ENCODE results near the gene MLYCD.
A peak's percentile ranks its signal among the peaks of the same experiment; 100 is the strongest.
"Not testable (repeated sequence)": the region's sequence is repeated elsewhere in the genome, so short reads cannot be mapped to it uniquely, and the experiment has no call there.

MLYCD gene

DNA sequence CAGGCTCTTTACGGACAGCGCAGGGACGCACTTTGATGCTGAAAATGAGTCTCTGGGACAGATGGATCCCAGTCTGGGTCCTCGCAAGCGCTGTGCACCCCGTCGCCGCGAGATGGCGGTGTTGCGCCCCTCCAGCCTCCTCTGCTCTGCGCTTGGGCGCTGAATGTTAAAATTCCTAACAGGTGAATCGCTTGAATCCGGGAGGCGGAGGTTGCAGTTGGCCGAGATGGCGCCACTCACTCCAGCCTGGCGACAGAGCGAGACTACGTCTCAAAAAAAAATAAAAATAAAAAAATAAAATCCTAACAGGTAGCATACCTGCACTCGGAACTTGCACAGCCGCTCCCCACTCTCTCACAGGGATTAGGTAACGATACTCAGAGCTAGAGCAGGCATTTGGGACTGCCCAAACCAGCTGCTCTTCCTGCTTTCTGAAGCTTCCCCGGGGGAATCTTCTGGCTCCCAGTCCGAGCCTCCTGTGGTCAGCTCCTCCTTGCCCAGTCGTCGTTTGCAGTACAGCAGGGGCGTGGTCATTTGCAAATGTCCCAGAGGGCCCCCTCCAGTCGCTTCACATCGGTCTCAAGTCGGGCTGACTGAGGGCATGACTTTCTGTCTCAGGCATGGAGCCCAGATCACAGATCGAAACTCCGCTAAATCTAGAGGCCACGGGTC is 27.9 kb downstream of the MLYCD start:
- DNase-seq = peak; percentile 46

DNA sequence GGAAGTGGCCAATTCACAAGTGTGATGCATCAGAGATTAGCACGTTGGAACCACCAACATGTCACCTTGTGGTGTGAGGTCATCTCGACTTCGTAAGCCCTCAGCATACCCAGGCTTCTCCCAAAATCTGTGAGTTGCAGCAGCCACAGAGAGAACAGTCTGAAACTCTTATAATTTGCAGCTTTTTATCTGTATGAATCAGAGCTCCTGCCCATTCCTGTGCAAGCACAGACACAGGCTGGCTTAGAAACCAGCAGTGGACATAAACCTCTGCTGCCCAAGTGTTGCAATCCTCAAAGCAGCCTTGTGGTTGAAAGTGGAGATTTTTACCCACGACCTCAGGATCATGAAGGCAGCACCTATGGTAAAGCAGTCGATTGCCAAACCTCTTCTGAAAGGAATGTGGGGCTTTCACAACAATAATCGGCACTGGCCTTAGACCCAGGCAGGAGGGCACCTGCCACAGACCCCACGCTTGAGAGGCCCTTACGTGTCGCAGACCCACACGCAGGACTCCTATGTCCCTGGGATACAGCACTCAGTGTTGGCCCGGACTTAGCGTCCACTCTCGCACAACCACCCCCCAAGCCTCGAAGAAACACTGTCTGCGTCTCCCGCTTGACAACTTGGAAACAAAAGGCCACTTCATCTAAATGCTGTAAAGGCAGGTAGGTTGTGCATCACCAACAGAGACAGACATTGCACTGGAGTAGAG is 29.6 kb downstream of the MLYCD start:
- no peak for DNase-seq

DNA sequence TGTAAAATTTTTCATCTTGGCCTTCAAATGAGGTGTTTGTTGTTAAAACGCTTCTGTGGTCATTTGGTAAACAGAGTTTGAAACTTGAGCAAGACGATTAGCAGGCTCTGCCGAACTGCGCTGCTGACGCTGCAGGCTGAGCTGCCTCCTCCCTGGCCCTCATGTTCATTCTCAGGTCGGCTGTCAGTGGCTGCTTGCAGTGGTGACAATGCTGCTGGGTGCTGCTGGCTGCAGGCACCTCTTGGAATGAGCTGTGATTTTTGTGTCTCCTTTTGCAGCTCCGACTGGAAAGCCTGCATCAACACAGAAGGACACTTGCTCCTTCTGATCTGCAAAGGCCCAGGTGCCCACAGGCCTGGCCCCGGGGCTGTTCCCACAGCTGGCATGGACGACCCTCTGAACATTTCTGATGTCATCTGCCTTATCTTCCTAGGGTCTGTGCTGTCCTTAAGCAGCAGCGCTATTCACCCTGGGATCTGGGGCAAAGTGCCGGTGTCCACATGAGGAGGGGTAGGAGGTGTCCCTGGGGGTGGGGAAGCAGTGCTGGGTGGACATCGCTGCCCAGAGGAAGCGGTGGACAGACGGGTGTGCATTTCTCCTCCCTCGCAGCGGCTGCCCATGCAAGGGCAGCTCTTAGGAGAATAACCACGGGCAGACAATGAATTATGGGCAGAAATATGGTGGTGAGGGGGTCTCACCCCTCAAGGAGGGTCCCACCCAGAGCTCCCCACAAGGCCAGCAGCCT is 31.1 kb downstream of the MLYCD start:
- DNase-seq = no peak

DNA sequence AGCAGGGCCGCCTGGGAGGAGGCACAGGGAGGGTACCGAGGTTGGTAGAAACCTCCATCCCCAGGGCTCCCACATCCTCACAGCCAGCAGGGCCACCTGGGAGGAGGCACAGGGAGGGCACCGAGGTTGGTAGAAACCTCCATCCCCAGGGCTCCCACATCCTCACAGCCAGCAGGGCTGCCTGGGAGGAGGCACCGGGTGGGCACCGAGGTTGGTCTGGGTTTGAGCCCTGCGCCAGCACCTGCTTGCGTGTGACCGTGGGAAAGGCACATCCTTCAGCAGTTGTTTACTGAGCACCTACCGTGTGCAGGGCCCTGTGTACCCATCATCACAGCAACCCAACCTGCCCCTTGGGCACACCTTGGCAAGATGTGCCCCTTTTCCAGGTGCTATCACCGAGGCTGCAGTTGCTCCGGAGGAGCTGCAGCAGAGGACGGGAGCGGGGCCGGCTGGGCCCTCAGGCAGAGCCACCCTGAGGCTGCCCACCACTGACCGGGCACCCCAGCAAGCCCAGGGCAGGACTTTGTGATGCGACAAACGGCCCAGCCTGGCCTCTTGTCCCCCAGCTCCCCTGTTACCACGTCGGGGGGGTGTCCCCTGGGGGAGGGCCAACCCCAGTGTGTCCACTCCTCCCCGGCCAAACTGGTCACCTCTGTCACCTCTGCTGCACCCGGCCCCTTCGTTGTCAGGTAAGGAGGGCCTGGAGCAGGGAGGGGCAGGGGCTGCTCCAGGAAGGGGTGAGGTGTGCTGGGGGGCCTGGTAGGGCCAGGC is 32.0 kb downstream of the MLYCD start:
- DNase-seq = no peak

DNA sequence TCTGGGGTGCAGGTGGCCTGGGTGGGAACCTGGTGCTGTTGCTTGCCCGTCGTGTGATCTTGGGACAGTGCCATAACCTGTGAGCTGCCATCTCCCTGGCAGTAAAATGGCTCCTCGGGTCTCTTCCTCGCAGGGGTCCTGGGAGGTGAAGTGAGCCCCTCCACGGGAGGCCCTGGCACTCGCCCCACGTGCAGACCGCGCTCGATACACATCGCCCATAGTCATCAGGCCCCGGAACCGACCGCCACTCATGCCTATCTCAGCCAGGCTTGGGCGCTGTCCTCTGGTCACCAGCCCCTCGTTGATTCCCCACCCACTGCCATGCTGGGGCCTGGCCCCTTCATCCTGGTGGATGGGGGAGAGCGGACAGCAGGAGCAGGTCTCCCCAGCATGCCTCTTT is 32.6 kb downstream of the MLYCD start:
- DNase-seq = no peak

DNA sequence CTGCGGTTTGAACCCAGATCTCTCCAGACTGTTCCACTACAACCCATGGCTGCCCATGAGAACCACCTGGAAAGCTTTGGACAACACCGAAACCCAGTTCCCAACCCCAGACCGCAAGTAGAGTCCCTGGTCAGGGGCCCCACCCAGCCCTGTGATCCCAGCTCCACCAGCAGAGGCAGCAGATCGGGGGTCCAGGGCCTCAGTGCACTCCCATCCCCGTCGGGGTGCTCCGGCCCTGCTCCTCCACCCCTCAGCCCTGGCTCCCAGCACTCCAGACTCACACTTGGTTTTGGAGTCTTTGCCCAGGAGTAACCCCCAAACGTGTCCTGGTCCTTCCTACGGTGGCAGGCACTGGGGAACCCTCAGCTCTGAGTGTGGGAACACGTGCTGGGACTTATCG is 33.4 kb downstream of the MLYCD start:
- no peak for DNase-seq

DNA sequence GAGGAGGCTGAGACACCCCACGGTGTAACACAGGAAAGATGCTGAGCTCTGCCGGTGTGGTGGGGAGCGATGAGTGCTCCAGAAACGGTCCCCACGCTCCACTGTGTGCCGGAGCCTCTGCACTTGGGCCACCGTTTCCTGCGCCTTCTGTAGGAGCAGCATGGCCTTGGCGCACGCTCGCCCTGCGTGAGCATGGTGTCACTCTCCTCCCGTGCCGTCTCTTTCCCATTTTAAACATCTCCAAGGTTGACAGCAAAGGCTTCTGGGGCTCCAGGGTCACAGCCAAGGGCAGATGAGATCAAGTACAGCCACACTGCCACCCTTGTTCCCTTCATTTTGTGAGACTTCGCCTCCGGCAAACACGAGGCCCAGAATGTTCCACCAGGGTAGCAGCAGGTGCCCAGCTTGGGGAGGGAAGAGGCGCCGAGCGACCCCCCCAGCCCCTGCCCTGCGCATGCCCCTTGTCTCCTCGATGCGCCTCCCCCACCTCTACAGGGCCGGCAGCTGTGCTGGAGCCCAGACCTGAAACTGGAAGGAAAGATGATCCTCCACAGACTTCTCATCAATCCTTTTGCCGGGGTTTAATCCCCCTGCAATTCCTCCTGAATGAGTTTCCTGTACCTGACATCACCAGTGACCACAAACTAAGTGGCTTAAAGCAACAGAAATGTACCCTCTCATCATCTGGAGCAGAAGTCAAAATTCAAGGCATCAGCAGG is 34.2 kb downstream of the MLYCD start:
- DNase-seq = no peak

DNA sequence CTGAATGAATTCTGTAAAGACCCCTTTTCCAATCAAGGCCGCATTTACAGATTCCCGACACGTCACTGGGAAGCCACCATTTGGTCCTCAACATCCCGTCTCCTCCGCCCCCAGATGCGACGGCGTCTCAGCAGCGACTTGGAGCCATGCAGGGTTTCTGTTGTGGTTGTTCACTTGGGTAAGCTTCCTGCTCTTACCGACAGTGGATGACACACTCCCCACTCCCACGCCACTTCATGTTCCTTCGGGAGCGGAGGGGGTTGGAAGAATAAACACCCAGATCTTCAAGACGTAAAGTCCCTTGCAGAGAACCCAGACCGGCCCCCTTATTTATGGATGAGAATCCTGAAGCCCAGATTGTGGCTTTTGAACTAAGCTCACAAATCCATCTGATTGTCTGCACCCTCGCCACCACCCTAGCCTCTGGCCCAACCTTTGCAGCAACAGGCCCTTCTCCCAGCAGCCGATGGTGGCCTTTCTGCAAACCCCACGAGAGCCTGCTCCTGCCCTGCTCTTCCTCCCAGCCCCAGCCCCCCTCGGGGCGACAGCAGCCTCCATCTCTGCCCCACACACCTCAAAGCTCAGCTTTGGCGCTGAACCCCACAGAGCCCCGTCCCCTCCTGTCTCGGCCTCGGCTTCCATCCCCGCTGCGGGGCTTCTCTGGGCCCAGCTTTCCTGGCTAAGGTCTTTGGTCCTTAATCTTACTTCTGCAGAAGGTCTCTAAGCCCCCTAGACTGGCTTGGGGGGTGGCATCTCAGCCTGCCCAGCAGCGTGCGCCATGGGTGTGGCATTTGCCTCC is 35.2 kb downstream of the MLYCD start:
- no peak for DNase-seq

DNA sequence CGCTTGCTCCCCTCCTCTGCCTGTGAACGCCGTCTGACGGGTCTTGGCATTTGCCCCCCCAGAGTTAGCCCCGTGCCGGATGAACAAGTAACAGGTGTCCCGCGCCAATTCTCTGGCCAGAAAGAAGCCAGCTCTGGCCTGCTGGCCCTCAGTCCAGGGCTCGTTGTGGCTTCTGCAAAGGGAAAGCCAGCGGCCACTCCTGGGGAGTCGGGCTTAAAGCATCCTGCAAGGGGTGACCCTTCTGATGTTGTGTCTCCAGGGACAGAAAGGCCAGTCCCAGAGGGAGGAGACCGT is 35.7 kb downstream of the MLYCD start:
- no peak for DNase-seq

DNA sequence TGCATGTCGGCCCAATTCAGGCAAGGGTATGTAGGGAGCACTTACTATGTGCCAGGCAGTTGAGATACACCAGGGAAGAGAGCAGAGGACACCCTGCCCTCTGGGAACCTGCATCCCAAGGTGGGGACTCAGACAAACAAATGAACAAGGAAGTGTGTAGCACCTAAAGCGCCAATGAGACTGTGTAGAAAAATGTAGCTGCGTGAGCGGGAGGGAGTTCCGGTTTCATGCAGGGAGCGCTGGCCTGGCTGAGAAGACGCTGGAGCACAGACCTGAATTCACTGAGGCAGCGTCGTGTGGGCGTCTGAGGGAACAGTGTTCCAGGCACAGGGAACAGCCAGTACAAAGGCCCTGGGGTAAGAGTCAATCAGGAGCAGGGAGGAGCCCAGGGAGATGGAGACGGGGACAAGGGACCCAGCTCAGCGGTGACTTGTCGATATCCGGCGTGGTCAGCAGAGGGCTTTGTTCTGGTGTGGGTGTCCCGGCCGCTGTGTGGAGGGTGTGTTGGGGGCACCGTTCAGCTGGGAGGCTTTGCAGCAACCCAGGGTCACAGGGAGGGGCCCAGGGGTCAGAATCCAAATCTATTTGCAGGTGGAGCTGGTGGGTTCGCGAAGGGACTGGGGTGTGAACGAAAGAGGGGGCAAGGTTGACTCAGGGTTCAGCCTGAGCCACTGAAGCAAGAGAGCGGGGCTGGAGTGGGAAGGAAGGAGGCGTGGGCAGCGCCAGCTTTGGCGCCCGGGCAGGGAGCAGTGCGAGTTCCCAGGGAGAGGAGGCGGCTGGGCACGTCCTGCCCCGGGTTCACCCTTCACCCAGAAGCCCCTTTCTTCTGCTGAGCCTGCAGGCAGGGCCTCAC is 36.3 kb downstream of the MLYCD start:
- no peak for DNase-seq

DNA sequence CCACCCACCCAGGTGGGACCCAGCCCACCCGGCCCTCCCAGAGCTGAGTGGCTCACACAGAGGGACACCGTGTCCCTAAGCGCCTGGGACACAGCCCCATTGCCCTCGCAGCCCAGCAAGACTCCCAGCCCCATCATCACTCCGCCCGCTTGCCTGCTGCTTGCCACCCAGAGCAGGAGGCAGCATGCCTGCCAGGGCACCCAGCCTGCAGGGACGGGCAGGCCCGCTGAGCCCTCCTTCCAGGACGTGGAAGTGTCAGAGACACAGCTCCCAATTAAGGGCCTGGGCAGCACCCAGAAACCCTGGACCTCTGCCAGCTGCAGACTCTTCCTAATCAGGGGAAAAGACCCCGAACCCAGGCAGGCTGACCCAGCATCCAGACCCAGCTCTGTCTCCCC is 36.9 kb downstream of the MLYCD start:
- no peak for DNase-seq

DNA sequence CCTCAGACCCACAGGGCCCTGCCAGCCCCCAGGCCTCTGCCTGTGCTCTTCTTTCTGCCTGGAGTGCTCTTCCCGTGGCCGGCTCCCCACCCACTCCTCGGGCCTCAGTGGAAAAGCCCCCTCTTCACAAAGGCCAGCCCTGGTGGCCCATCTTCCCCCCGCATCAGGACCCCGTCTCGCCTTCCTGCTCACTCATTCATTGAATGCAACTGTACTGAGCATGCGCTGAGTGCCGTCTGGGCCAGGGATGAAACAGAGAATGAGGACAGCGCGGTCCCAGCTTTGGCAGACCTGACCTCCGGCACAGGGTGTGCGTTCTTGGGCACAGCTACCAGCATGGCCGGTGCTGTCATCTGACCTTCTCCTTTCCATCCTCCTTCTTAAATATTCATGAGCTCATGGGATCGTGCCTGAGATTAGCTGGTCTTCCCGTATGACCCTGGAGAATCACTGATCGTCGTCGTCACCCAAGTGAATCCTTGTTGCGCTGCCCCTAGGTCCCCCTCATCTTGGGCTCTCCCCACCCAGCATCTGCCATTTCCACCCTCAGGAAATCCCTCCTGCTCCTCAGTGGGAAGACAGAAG is 37.8 kb downstream of the MLYCD start:
- DNase-seq = no peak

DNA sequence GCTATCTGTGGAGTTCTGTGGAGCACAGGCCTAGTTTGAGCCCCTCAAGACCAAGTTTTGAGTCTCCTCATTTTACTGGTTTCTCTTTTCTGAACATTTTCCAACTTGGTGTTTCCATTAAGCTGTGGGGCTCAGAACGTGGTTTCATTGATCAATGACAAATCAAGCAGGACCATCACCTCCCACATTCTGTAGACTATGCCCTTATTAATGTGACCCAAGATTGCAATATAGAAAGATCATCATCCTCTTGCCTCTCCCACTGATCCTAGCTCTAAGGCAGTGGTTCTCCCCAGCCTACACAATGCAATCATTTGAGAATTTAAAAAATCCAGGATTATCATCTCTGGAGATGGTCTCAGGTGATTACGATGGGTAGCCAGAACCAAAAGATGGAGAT is 38.4 kb downstream of the MLYCD start:
- DNase-seq = no peak

DNA sequence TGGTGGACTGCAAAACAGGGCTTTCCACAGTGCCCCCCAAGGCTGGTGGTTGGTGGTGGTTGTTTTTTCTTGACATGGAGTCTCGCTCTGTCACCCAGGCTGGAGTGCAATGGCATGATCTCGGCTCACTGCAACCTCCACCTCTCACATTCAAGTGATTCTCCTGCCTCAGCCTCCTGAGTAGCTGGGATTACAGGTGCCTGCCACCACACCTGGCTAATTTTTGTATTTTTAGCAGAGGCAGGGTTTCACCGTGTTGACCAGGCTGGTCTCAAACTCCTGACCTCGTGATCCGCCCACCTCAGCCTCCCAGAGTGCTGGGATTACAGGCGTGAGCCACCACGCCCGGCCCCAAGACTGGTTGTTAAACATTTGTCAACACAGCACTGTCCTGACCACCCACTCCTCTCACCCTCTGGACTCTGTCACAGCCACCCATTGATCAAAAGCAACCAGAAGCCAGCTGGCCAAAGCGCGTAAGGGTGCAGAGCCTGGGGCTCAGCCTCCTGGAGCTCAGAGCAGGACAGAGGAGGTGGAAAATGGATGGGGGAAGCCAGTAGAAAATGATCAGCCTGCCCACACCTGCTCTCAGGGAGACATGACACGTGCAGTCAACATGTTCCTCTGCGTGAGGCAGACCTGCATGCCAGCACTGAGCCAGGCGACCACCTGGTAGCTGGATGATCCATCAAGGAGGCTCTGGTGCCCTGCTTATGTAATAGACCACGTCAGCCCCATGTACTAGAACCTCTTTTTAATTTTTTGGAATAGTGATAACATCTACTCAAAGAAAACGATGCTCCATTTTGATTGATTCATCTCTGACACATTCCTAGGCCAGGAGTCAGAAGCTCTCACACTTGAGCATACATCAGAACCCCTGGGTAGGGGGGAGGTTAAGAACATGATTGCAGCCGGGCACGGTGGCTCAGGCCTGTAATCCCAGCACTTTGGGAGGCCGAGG is 39.3 kb downstream of the MLYCD start:
- no peak for DNase-seq

DNA sequence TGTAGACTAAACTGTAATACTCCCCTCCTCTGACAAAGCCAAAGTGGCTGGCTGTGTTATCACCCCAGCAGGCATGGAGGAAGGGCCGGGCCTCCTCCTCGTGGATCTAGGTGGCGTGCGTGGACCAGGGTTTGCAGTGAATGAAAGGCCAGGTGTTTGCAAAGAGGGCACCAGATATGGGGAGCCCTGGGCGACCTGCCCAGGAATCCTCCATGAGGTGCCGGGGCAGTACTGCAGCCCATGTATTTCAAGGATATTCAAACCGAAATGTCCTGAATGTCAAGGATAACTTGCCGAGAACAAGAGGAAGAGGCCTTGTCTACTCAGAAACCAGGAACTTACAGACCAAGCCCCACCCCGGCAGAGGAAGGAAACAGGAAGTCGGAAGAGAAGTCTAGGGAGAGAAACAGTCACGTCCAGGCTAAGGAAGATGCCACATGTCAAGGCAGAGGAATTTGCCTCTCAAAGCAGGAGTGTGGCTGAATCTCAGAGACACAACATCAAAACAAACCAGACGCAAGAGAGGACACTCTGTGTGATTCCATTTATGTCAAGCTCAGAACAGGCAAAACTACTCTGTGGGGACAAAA is 40.4 kb downstream of the MLYCD start:
- DNase-seq = no peak

DNA sequence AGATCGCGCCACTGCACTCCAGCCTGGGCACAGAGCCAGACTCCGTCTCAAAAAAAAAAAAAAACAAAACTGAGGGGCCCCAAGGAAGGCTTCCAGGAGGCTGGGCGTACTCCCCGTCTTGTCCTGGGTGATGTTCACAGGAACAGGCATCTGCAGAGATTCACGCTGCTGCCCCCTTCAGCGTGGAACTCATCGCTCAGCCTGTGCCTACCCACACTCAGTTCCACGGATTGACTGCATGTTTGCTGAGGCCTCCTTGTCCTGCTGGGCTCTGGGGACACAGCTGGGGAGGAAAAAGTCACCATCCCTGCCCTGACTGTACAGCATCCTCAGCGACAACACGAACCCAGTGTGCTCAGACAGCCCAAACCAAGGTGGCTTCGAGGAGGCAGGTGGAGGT is 41.2 kb downstream of the MLYCD start:
- no peak for DNase-seq

DNA sequence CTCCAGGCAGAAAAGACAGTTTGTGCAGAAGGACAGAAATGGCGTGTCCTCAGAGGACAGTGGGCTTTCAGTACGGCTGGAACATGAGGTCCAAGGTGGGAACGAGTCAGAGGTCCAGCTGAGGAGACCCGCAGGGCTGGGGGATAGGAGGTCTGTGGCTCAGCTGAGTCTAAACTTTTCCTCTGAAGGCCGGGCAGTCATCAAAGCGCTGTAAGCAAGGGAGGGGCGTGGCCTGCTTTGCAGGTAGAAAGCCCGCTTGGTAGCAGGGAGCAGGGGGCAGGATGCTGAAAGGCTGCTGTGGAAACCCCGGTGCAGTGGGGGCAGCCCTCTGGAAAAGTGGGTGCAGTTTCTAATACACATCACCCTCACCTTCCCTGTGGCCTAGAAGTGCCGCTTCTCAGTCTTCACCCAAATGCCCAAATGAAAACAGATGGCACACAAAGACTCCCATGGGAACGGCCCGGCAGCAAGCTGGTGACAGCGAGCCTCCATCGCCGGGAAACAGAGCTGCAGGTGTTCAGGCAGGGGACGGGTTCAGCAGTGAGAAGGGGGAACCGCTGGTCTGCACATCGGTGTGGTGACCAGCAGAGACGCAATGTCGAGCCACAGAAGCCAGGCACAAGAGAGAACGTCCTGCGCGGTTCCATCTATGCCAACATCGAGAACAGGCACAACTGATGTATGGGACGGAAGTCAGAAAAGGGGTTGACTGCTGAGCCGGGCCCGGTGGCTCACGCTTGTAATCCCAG is 41.9 kb downstream of the MLYCD start:
- no peak for DNase-seq

DNA sequence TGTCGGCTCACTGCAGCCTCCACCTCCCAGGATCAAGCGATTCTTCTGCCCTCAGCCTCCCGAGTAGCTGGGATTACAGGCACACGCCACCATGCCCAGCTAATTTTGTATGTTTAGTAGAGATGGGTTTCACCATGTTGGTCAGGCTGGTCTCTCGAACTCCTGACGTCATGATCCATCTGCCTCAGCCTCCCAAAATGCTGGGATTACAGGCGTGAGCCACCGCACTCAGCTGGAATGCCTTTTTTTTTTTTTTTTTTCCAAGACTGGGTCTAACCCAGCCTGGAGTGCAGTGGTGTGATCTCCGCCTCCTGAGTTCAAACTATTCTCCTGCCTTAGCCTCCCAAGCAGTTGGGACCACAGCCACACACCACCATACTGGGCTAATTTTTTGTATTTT is 42.6 kb downstream of the MLYCD start:
- not testable (repeated sequence) for DNase-seq

Data from CD4-positive, alpha-beta T cell treated with Interleukin-12 subunit alpha and Interleukin-12 subunit beta, for 1 hour (primary cell).